CD4-positive, alpha-beta memory T cell (primary cell): ENCODE measurements around the gene MYBPC1. TPM values are rescaled to one million over a fixed set of nuclear protein-coding genes. Genes with fewer than 3 reads are reported as not detected.
A peak's percentile ranks its signal among the peaks of the same experiment; 100 is the strongest.
"Not testable (repeated sequence)": the region's sequence is repeated elsewhere in the genome, so short reads cannot be mapped to it uniquely, and the experiment has no call there.

Experiments
- CTCF ChIA-PET: fragments of 350-600 bp; sonication (Branson Sonifier 250); formaldehyde crosslinking; loops from one replicate; lab custom pipeline; 2021; ENCODE audit warnings: inconsistent platforms; ENCODE audit not compliant: partially characterized antibody; lab: Charles Lee
- POLR2A ChIA-PET: fragments of 350-600 bp; sonication (Branson Sonifier 250); formaldehyde crosslinking; loops from one replicate; lab custom pipeline; 2021; ENCODE audit not compliant: partially characterized antibody; lab: Charles Lee
- DNase-seq, 5 donors: peaks; one replicate each; pipeline versions ENCODE4 v3.0.0 to v3.0.0-alpha.2; 2020 to 2022; ENCODE audit warnings: mixed read lengths in 1 of 5
- H3K27ac ChIP-seq: one replicate; pipeline ENCODE4 v1.7.0; 2013; ENCODE audit warnings: low read depth, low read length
- H3K27me3 ChIP-seq: 2 replicates; pipeline ENCODE4 v1.7.0; 2013; ENCODE audit warnings: mild to moderate bottlenecking, low read length, moderate library complexity; ENCODE audit not compliant: insufficient read depth
- H3K36me3 ChIP-seq: 2 replicates; pipeline ENCODE4 v1.7.0; 2013; ENCODE audit warnings: mild to moderate bottlenecking, low read length, moderate library complexity; ENCODE audit not compliant: insufficient read depth
- H3K4me1 ChIP-seq: 2 replicates; pipeline ENCODE4 v1.7.0; 2013; ENCODE audit warnings: mild to moderate bottlenecking, low read length, moderate library complexity; ENCODE audit not compliant: insufficient read depth
- H3K4me3 ChIP-seq, 2 donors: one replicate each; pipeline ENCODE4 v1.7.0; 2013; ENCODE audit warnings: low read length in 2 of 2, mild to moderate bottlenecking in 1 of 2
- H3K9me3 ChIP-seq, 2 donors: one replicate each; pipeline ENCODE4 v1.7.0; 2013; ENCODE audit warnings: low read length in 2 of 2, control low read depth in 1 of 2; ENCODE audit not compliant: control insufficient read depth in 1 of 2
- H3K27ac Mint-ChIP-seq, 7 donors: one replicate each; pipeline ENCODE4 v1.8.0; 2020 to 2021; ENCODE audit warnings: mixed read lengths in 7 of 7, mild to moderate bottlenecking in 6 of 7, inconsistent platforms in 3 of 7, moderate library complexity in 3 of 7
- H3K27me3 Mint-ChIP-seq, 2 donors: one replicate each; pipeline ENCODE4 v1.8.0; 2020 to 2021; ENCODE audit warnings: mixed read lengths in 2 of 2
- H3K36me3 Mint-ChIP-seq, 2 donors: one replicate each; pipeline ENCODE4 v1.8.0; 2020 to 2021; ENCODE audit warnings: mixed read lengths in 2 of 2, inconsistent platforms in 1 of 2, mild to moderate bottlenecking in 1 of 2
- H3K4me1 Mint-ChIP-seq, 4 donors: one replicate each; pipeline ENCODE4 v1.8.0; 2020 to 2021; ENCODE audit warnings: mixed read lengths in 4 of 4, mild to moderate bottlenecking in 1 of 4
- H3K4me3 Mint-ChIP-seq, 8 donors: one replicate each; pipeline ENCODE4 v1.8.0; 2020 to 2021; ENCODE audit warnings: mixed read lengths in 8 of 8, mild to moderate bottlenecking in 7 of 8, moderate library complexity in 6 of 8, inconsistent platforms in 3 of 8
- H3K9me3 Mint-ChIP-seq, 8 donors: one replicate each; pipeline ENCODE4 v1.8.0; 2020 to 2021; ENCODE audit warnings: mixed read lengths in 8 of 8, mild to moderate bottlenecking in 5 of 8, inconsistent platforms in 3 of 8, moderate library complexity in 1 of 8
- intact Hi-C: fragments of 100-400 bp; cut with micrococcal nuclease; formaldehyde crosslinking; loops from one replicate; pipeline ENCODE4 v1.15.1; 2023
- polyA plus RNA-seq, 2 donors: library from polyadenylated mRNA; unstranded; fragments of 300-500 nt; fragmentation: Illumina TruSeq; gene quantifications; one replicate each; pipeline ENCODE4 v1.2.3, GENCODE V29; 2021
- total RNA-seq, 2 experiments: library from RNA; stranded (reverse); gene quantifications; one replicate each; pipeline ENCODE4 v1.2.3, GENCODE V29; 2021

MYBPC1 gene
- total and polyA plus RNA-seq, 4 experiments from 2014 or later, result not detected

- H3K27me3 Mint-ChIP-seq, result peaks cover 6 to 10% of the 10 kb centered on the region in 2 donors
- H3K36me3 ChIP-seq, result no peaks in the 10 kb centered on the region
- POLR2A ChIA-PET, result no interaction called here
- no peaks in the 10 kb centered on the region for H3K4me1 ChIP-seq
- no peak overlapping the region for H3K4me3 ChIP-seq
- H3K9me3 ChIP-seq, result no peaks in the 10 kb centered on the region
- H3K9me3 Mint-ChIP-seq, result peaks cover 0 to 2% (median 0%) of the 10 kb centered on the region in 8 donors
- no peaks in the 10 kb centered on the region for H3K36me3 Mint-ChIP-seq
- H3K27ac ChIP-seq, result no peak overlapping the region
- no peak overlapping the region for H3K27ac Mint-ChIP-seq
- no peak for DNase-seq
- H3K4me3 Mint-ChIP-seq, result no peak overlapping the region
- intact Hi-C loops, result no loop called here
- H3K27me3 ChIP-seq, result no peaks in the 10 kb centered on the region
- CTCF ChIA-PET, result no interaction called here
- H3K4me1 Mint-ChIP-seq, result no peaks in the 10 kb centered on the region
Observed at GRCh38 chr12:101655393-101655792, 60.6 kb downstream of the MYBPC1 start.

DNA sequence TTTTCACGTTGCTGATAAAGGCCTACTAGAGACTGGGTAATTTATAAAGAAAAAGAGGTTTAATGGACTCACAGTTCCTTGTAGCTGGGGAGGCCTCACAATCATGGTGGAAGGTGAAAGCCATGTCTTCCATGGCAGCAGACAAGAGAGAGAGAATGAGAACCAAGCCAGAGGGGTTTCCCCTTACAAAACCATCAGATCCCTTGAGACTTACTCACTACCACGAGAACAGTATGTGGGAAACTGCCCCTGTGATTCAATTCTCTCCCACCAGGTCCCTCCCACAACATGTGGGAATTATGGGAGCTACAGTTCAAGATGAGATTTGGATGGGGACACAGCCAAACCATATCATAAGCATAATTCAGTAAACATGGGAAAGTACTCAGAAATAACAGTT is 65.9 kb downstream of the MYBPC1 start:
- H3K9me3 ChIP-seq, H3K4me1 Mint-ChIP-seq, H3K27me3 ChIP-seq, H3K4me1 ChIP-seq, H3K27me3 Mint-ChIP-seq, H3K27ac ChIP-seq, DNase-seq, POLR2A ChIA-PET, intact Hi-C loops, H3K9me3 Mint-ChIP-seq, H3K36me3 ChIP-seq, H3K36me3 Mint-ChIP-seq, H3K4me3 ChIP-seq, H3K27ac Mint-ChIP-seq, H3K4me3 Mint-ChIP-seq, CTCF ChIA-PET: not testable (repeated sequence)

GRCh38 chr12:101663298-101663697 is 68.5 kb downstream of the MYBPC1 start:
- Histone ChIP-seq H3K27me3 (no peaks in the 10 kb centered on the region), H3K9me3 (no peaks in the 10 kb centered on the region), H3K4me1 (no peaks in the 10 kb centered on the region), H3K36me3 (no peaks in the 10 kb centered on the region), H3K4me3 (no peak overlapping the region), H3K27ac (no peak overlapping the region)
- ChIA-PET CTCF (no interaction called here), POLR2A (no interaction called here)
- Mint-ChIP-seq H3K4me1 (no peaks in the 10 kb centered on the region), H3K27ac (no peak overlapping the region), H3K36me3 (no peaks in the 10 kb centered on the region), H3K27me3 (peaks cover 4 to 7% of the 10 kb centered on the region in 2 donors), H3K4me3 (no peak overlapping the region), H3K9me3 (peaks cover 0 to 2% (median 0%) of the 10 kb centered on the region in 8 donors)
- DNase-seq, result no peak
- intact Hi-C loops, result no loop called here

DNA sequence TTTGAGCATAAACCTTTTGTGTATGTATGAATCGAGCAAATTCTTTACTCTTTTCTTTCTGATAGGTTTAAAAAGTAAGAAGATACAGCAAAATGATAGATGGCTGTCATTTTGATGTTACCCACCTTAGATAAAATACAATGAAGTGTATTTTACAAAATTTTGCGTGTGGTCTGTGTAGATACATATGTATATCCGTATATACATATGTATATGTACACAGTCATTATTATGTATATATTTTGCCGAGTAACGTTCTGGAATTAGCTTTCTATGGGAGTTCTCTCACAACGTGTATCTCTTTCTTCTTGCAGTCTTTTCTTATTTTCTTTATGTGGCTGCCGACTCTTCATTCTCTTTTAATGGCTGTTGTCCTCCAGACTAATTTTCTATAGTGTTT is 70.2 kb downstream of the MYBPC1 start:
- H3K27me3 Mint-ChIP-seq, result peaks cover 4 to 7% of the 10 kb centered on the region in 2 donors
- H3K27me3 ChIP-seq, result no peaks in the 10 kb centered on the region
- no peak for DNase-seq
- H3K4me1 ChIP-seq, result peaks cover 3% of the 10 kb centered on the region
- no peaks in the 10 kb centered on the region for H3K36me3 ChIP-seq
- H3K4me3 Mint-ChIP-seq, result no peak overlapping the region
- ChIA-PET POLR2A (no interaction called here), CTCF (no interaction called here)
- H3K4me3 ChIP-seq, result no peak overlapping the region
- H3K27ac Mint-ChIP-seq, result no peak overlapping the region
- no peaks in the 10 kb centered on the region for H3K36me3 Mint-ChIP-seq
- H3K4me1 Mint-ChIP-seq, result peaks cover under 1 to 2% (median 2%) of the 10 kb centered on the region in 4 donors
- intact Hi-C loops, result no loop called here
- peaks cover 0 to 2% (median 0%) of the 10 kb centered on the region in 8 donors for H3K9me3 Mint-ChIP-seq
- H3K27ac ChIP-seq, result no peak overlapping the region
- no peaks in the 10 kb centered on the region for H3K9me3 ChIP-seq

GRCh38 chr12:101666052-101666728 is 71.4 kb downstream of the MYBPC1 start:
- no peaks in the 10 kb centered on the region for H3K36me3 Mint-ChIP-seq
- DNase-seq, result no peak
- ChIA-PET CTCF (interaction anchor here (0.9 kb wide), 1 partner anchor 174 kb away, joined by 3 read pairs; no protein-coding TSS in a partner anchor), POLR2A (no interaction called here)
- no peak overlapping the region for H3K4me3 ChIP-seq
- no peak overlapping the region for H3K4me3 Mint-ChIP-seq
- H3K4me1 Mint-ChIP-seq, result peaks cover 8 to 14% (median 11%) of the 10 kb centered on the region in 4 donors
- intact Hi-C loops, result no loop called here
- no peaks in the 10 kb centered on the region for H3K9me3 ChIP-seq
- peaks cover 4 to 7% of the 10 kb centered on the region in 2 donors for H3K27me3 Mint-ChIP-seq
- peak overlapping the region in 1 of 7 donors; percentile 36 for H3K27ac Mint-ChIP-seq
- no peaks in the 10 kb centered on the region for H3K27me3 ChIP-seq
- H3K27ac ChIP-seq, result no peak overlapping the region
- peaks cover 0 to 2% (median 0%) of the 10 kb centered on the region in 8 donors for H3K9me3 Mint-ChIP-seq
- H3K4me1 ChIP-seq, result peaks cover 13% of the 10 kb centered on the region
- no peaks in the 10 kb centered on the region for H3K36me3 ChIP-seq

- no peak for DNase-seq
- CTCF ChIA-PET, result no interaction called here
- intact Hi-C loops, result no loop called here
Observed at GRCh38 chr12:101667591-101667990, 72.8 kb downstream of the MYBPC1 start.

DNA sequence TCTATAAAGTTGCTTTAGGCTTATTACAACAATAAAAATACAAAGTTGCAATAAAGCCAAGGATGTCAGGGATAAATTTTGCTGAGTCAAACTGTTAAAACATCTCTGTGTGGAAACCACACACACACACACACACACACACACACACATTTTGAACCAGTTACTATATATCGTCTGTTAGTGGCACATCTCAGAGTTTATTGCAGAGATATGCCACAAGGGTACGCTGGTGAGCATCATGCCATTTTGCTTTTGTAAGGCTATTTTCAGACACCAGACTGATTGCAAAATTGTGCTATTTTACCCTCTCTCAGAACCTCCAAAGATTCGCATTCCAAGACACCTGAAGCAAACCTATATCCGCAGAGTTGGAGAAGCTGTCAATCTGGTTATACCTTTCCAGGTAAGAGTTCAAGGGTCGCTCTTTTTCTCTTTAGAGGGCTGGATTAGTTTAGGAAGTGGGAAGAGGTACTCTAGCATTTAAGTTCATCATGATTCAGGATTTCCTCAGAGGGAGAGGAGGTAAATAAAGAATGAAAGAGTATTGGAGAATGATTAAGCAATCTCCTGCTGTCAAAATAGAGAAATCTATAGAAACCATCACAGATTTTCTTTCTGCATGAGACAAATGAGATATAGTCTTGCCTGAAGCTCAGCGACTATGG is 75.4 kb downstream of the MYBPC1 start:
- H3K27me3 ChIP-seq, result no peaks in the 10 kb centered on the region
- Mint-ChIP-seq H3K27ac (peak overlapping the region in 3 of 7 donors; percentile 4 to 66 (median 24)), H3K27me3 (peaks cover 0 to 7% of the 10 kb centered on the region in 2 donors), H3K9me3 (peaks cover 0 to 2% (median 0%) of the 10 kb centered on the region in 8 donors), H3K4me3 (peak overlapping the region in 1 of 8 donors; percentile 80), H3K36me3 (no peaks in the 10 kb centered on the region), H3K4me1 (peaks cover 14 to 28% (median 21%) of the 10 kb centered on the region in 4 donors)
- H3K4me3 ChIP-seq, result no peak overlapping the region
- H3K4me1 ChIP-seq, result peaks cover 21% of the 10 kb centered on the region
- ChIA-PET CTCF (interaction anchor here (0.8 to 2.7 kb wide), 4 partner anchors 90 to 170 kb away, joined by 3 to 16 read pairs (median 6); no protein-coding TSS in a partner anchor), POLR2A (interaction anchor here (0.6 kb wide), 1 partner anchor 1469 kb away, joined by 3 read pairs; the partner anchor contains the start of gene ACTR6)
- H3K36me3 ChIP-seq, result no peaks in the 10 kb centered on the region
- H3K27ac ChIP-seq, result no peak overlapping the region
- no peaks in the 10 kb centered on the region for H3K9me3 ChIP-seq
- intact Hi-C loops, result loop anchor here (1.0 to 5.0 kb wide), 4 partner anchors 27 to 169 kb away; partner anchors contain the start of gene CHPT1
- DNase-seq, result peak; percentile 37 to 67 (median 47)

More at GRCh38 chr12:101667591-101667990, 72.8 kb downstream of the MYBPC1 start:
- POLR2A ChIA-PET, result no interaction called here
- H3K9me3 ChIP-seq, result no peaks in the 10 kb centered on the region
- Mint-ChIP-seq H3K27me3 (peaks cover 4 to 7% of the 10 kb centered on the region in 2 donors), H3K4me3 (no peak overlapping the region), H3K36me3 (no peaks in the 10 kb centered on the region), H3K27ac (no peak overlapping the region), H3K4me1 (peaks cover 14 to 28% (median 21%) of the 10 kb centered on the region in 4 donors), H3K9me3 (peaks cover 0 to 2% (median 0%) of the 10 kb centered on the region in 8 donors)
- H3K4me1 ChIP-seq, result peaks cover 21% of the 10 kb centered on the region
- H3K4me3 ChIP-seq, result no peak overlapping the region
- no peak overlapping the region for H3K27ac ChIP-seq
- H3K36me3 ChIP-seq, result no peaks in the 10 kb centered on the region
- no peaks in the 10 kb centered on the region for H3K27me3 ChIP-seq
